ENCODE results near the gene URB2.

DNA sequence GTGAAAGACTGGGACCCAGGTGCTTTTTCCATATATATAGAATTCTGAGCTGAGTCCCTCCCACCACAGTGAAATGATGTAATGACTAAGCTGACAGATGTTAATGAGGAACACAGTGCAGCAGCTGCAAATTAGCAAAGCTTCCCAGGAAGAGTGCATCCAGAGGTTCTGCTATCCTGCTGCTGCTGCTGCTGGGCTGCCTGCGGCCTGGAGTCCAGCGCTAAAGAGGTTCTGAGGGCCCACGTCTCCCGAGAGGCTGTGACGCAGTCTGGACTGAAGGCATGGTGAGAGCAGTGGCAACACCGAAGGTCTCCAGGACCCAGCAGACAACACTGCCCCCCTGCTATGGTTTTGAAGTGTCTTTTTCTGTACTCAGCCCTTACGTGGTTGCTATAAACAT, 63.9 kb downstream of the URB2 start:
- TF ChIP-seq CTCF (IDR thresholded peaks at IDR 0.05) (no peak), EP300 (IDR thresholded peaks at IDR 0.05) (no peak)

Data from gastroesophageal sphincter (tissue), 3 donors.